WERI-Rb-1 (cell line): ENCODE measurements around the gene FAM20C.

Experiments used
- DNase-seq: peaks from one replicate; pipeline ENCODE4 v3.0.0-alpha.2; 2020
- H3K27ac ChIP-seq: fragments of 250-450 bp; sonication (Bioruptor Pico); 2 replicates; pipeline ENCODE4 v1.5.1; 2020; ENCODE audit warnings: mild to moderate bottlenecking, moderate library complexity
- H3K27me3 ChIP-seq: fragments of 250-450 bp; sonication (Bioruptor Pico); 2 replicates; pipeline ENCODE4 v1.5.1; 2021; ENCODE audit warnings: mild to moderate bottlenecking, low read depth, moderate library complexity; ENCODE audit not compliant: insufficient read depth, severe bottlenecking
- H3K36me3 ChIP-seq: fragments of 250-450 bp; sonication (Bioruptor Pico); 2 replicates; pipeline ENCODE4 v1.5.1; 2020; ENCODE audit warnings: mild to moderate bottlenecking, moderate library complexity
- H3K4me3 ChIP-seq: 2 replicates; pipeline ENCODE4 v1.5.1; 2011; ENCODE audit warnings: low read depth, mild to moderate bottlenecking, control low read depth, low read length
- H3K9me3 ChIP-seq: fragments of 250-450 bp; sonication (Bioruptor Pico); 2 replicates; pipeline ENCODE4 v1.5.1; 2021; ENCODE audit warnings: mild to moderate bottlenecking, moderate library complexity; ENCODE audit not compliant: severe bottlenecking
- CTCF ChIP-seq: IDR thresholded peaks from 2 replicates; pipeline ENCODE4 v1.5.1; 2011; ENCODE audit warnings: low read depth, mild to moderate bottlenecking, control low read depth, inconsistent platforms, low read length

The FAM20C gene

GRCh38 chr7:152702-153391 is 39.5 kb upstream of the FAM20C start:
- Histone ChIP-seq H3K9me3 (no peaks in the 10 kb centered on the region), H3K4me3 (no peak overlapping the region), H3K27me3 (no peaks in the 10 kb centered on the region), H3K27ac (no peak overlapping the region), H3K36me3 (no peaks in the 10 kb centered on the region)
- no peak for DNase-seq
- no peak for TF ChIP-seq CTCF

GRCh38 chr7:153604-154003 is 38.8 kb upstream of the FAM20C start:
- no peaks in the 10 kb centered on the region for H3K36me3 ChIP-seq
- TF ChIP-seq CTCF: no peak
- no peaks in the 10 kb centered on the region for H3K27me3 ChIP-seq
- no peak overlapping the region for H3K27ac ChIP-seq
- no peaks in the 10 kb centered on the region for H3K9me3 ChIP-seq
- DNase-seq: no peak
- no peak overlapping the region for H3K4me3 ChIP-seq

- Histone ChIP-seq H3K27me3 (no peaks in the 10 kb centered on the region), H3K36me3 (no peaks in the 10 kb centered on the region), H3K4me3 (no peak overlapping the region), H3K9me3 (no peaks in the 10 kb centered on the region), H3K27ac (no peak overlapping the region)
- no peak for DNase-seq
- TF ChIP-seq CTCF: no peak
Measured at GRCh38 chr7:154096-154799, 38.1 kb upstream of the FAM20C start.

GRCh38 chr7:155469-155900 is 36.9 kb upstream of the FAM20C start:
- Histone ChIP-seq H3K4me3 (no peak overlapping the region), H3K27me3 (no peaks in the 10 kb centered on the region), H3K27ac (peak overlapping the region; percentile 15), H3K36me3 (no peaks in the 10 kb centered on the region), H3K9me3 (no peaks in the 10 kb centered on the region)
- no peak for TF ChIP-seq CTCF
- peak; percentile 55 for DNase-seq

GRCh38 chr7:156111-157007 is 36.0 kb upstream of the FAM20C start:
- no peak for TF ChIP-seq CTCF
- H3K36me3 ChIP-seq: no peaks in the 10 kb centered on the region
- H3K9me3 ChIP-seq: no peaks in the 10 kb centered on the region
- no peaks in the 10 kb centered on the region for H3K27me3 ChIP-seq
- no peak overlapping the region for H3K4me3 ChIP-seq
- DNase-seq: no peak
- H3K27ac ChIP-seq: peak overlapping the region; percentile 15; the same call in 1 of the 2 replicates
